Central memory CD8-positive, alpha-beta T cell (primary cell): ENCODE measurements around the gene ACSS1.
A peak's percentile ranks its signal among the peaks of the same experiment; 100 is the strongest.

ENCODE experiments used
- ATAC-seq: fragments of 150-1000 bp; cut with Tn5 transposase; replicated peaks from 2 replicates; pipeline ENCODE4 v1.10.0; 2022; ENCODE audit warnings: mild to moderate bottlenecking, moderate FRiP score, moderate number of reproducible peaks; ENCODE audit not compliant: poor library complexity, severe bottlenecking; ENCODE audit errors: extremely low read depth
- DNase-seq, 2 donors: peaks; one replicate each; pipeline ENCODE4 v3.0.0; 2021; ENCODE audit warnings: low spot score in 2 of 2
- H3K27ac Mint-ChIP-seq: one replicate; pipeline ENCODE4 v1.8.0; 2022; ENCODE audit warnings: low read depth, mild to moderate bottlenecking, moderate library complexity, mixed read lengths
- H3K27me3 Mint-ChIP-seq: one replicate; pipeline ENCODE4 v1.8.0; 2022; ENCODE audit warnings: mixed read lengths
- H3K36me3 Mint-ChIP-seq: one replicate; pipeline ENCODE4 v1.8.0; 2022; ENCODE audit warnings: mild to moderate bottlenecking, moderate library complexity, mixed read lengths; ENCODE audit not compliant: insufficient read depth
- H3K4me1 Mint-ChIP-seq: one replicate; pipeline ENCODE4 v1.8.0; 2022; ENCODE audit warnings: mixed read lengths
- H3K4me3 Mint-ChIP-seq: one replicate; pipeline ENCODE4 v1.8.0; 2022; ENCODE audit warnings: mild to moderate bottlenecking, moderate library complexity, mixed read lengths
- H3K9me3 Mint-ChIP-seq: one replicate; pipeline ENCODE4 v1.8.0; 2022; ENCODE audit warnings: mixed read lengths

ACSS1 gene

GRCh38 chr20:25044660-25045342 lies 13.1 kb downstream of the ACSS1 start:
- Mint-ChIP-seq H3K9me3 (no peaks in the 10 kb centered on the region), H3K27me3 (no peaks in the 10 kb centered on the region), H3K27ac (no peak overlapping the region), H3K4me1 (peaks cover 37% of the 10 kb centered on the region), H3K4me3 (no peak overlapping the region), H3K36me3 (peaks cover 30% of the 10 kb centered on the region)
- no peak for ATAC-seq
- DNase-seq: no peak

- Mint-ChIP-seq H3K27ac (peak overlapping the region; percentile 96), H3K36me3 (peaks cover 31% of the 10 kb centered on the region), H3K27me3 (no peaks in the 10 kb centered on the region), H3K4me3 (no peak overlapping the region), H3K4me1 (peaks cover 32% of the 10 kb centered on the region), H3K9me3 (no peaks in the 10 kb centered on the region)
- ATAC-seq: no peak
- DNase-seq: no peak
Measured at GRCh38 chr20:25044261-25044560, 13.7 kb downstream of the ACSS1 start.

GRCh38 chr20:25043499-25044260 lies 14.3 kb downstream of the ACSS1 start:
- H3K27me3 Mint-ChIP-seq: no peaks in the 10 kb centered on the region
- no peaks in the 10 kb centered on the region for H3K9me3 Mint-ChIP-seq
- DNase-seq: no peak
- H3K27ac Mint-ChIP-seq: peak overlapping the region; percentile 96
- H3K4me1 Mint-ChIP-seq: peaks cover 31% of the 10 kb centered on the region
- H3K36me3 Mint-ChIP-seq: peaks cover 29% of the 10 kb centered on the region
- H3K4me3 Mint-ChIP-seq: peak overlapping the region; percentile 62
- no peak for ATAC-seq

GRCh38 chr20:25042531-25043498 lies 15.1 kb downstream of the ACSS1 start:
- no peaks in the 10 kb centered on the region for H3K9me3 Mint-ChIP-seq
- DNase-seq (peak in 1 of 2 donors; percentile 46), ATAC-seq (peak; percentile 88)
- H3K27ac Mint-ChIP-seq: peak overlapping the region; percentile 96
- peaks cover 36% of the 10 kb centered on the region for H3K4me1 Mint-ChIP-seq
- H3K36me3 Mint-ChIP-seq: peaks cover 22% of the 10 kb centered on the region
- no peaks in the 10 kb centered on the region for H3K27me3 Mint-ChIP-seq
- H3K4me3 Mint-ChIP-seq: peak overlapping the region; percentile 62

- peak overlapping the region; percentile 62 for H3K4me3 Mint-ChIP-seq
- peaks cover 16% of the 10 kb centered on the region for H3K36me3 Mint-ChIP-seq
- H3K27ac Mint-ChIP-seq: peak overlapping the region; percentile 96
- H3K4me1 Mint-ChIP-seq: peaks cover 42% of the 10 kb centered on the region
- DNase-seq: no peak
- H3K27me3 Mint-ChIP-seq: no peaks in the 10 kb centered on the region
- no peak for ATAC-seq
- no peaks in the 10 kb centered on the region for H3K9me3 Mint-ChIP-seq
Measured at GRCh38 chr20:25041813-25042530, 16.0 kb downstream of the ACSS1 start.

- ATAC-seq: no peak
- Mint-ChIP-seq H3K4me3 (no peak overlapping the region), H3K4me1 (peaks cover 58% of the 10 kb centered on the region), H3K27ac (no peak overlapping the region), H3K9me3 (no peaks in the 10 kb centered on the region), H3K27me3 (no peaks in the 10 kb centered on the region), H3K36me3 (peaks cover 14% of the 10 kb centered on the region)
- DNase-seq: no peak
Measured at GRCh38 chr20:25040438-25040831, 17.5 kb downstream of the ACSS1 start.

GRCh38 chr20:25039697-25040437 lies 18.1 kb downstream of the ACSS1 start:
- peaks cover 62% of the 10 kb centered on the region for H3K4me1 Mint-ChIP-seq
- no peak for ATAC-seq
- DNase-seq: no peak
- peak overlapping the region; percentile 32 for H3K27ac Mint-ChIP-seq
- no peak overlapping the region for H3K4me3 Mint-ChIP-seq
- no peaks in the 10 kb centered on the region for H3K9me3 Mint-ChIP-seq
- H3K27me3 Mint-ChIP-seq: no peaks in the 10 kb centered on the region
- peaks cover 14% of the 10 kb centered on the region for H3K36me3 Mint-ChIP-seq

- Mint-ChIP-seq H3K27ac (peak overlapping the region; percentile 32), H3K4me1 (peaks cover 64% of the 10 kb centered on the region), H3K27me3 (no peaks in the 10 kb centered on the region), H3K9me3 (no peaks in the 10 kb centered on the region), H3K36me3 (peaks cover 10% of the 10 kb centered on the region), H3K4me3 (no peak overlapping the region)
- DNase-seq: no peak
- ATAC-seq: no peak
Measured at GRCh38 chr20:25038591-25039015, 19.3 kb downstream of the ACSS1 start.

GRCh38 chr20:25038103-25038410 lies 19.9 kb downstream of the ACSS1 start:
- Mint-ChIP-seq H3K27ac (peak overlapping the region; percentile 95), H3K4me3 (no peak overlapping the region), H3K4me1 (peaks cover 64% of the 10 kb centered on the region), H3K9me3 (no peaks in the 10 kb centered on the region), H3K36me3 (peaks cover 10% of the 10 kb centered on the region), H3K27me3 (no peaks in the 10 kb centered on the region)
- no peak for DNase-seq
- no peak for ATAC-seq

- peaks cover 9% of the 10 kb centered on the region for H3K36me3 Mint-ChIP-seq
- H3K4me1 Mint-ChIP-seq: peaks cover 58% of the 10 kb centered on the region
- ATAC-seq (no peak), DNase-seq (no peak)
- H3K27ac Mint-ChIP-seq: peak overlapping the region; percentile 95
- no peaks in the 10 kb centered on the region for H3K9me3 Mint-ChIP-seq
- H3K4me3 Mint-ChIP-seq: no peak overlapping the region
- H3K27me3 Mint-ChIP-seq: no peaks in the 10 kb centered on the region
Measured at GRCh38 chr20:25037288-25038102, 20.4 kb downstream of the ACSS1 start.

- peak overlapping the region; percentile 43 for H3K4me3 Mint-ChIP-seq
- H3K36me3 Mint-ChIP-seq: peaks cover 7% of the 10 kb centered on the region
- H3K9me3 Mint-ChIP-seq: no peaks in the 10 kb centered on the region
- ATAC-seq (no peak), DNase-seq (no peak)
- H3K27ac Mint-ChIP-seq: peak overlapping the region; percentile 95
- H3K27me3 Mint-ChIP-seq: no peaks in the 10 kb centered on the region
- H3K4me1 Mint-ChIP-seq: peaks cover 53% of the 10 kb centered on the region
Measured at GRCh38 chr20:25036331-25036936, 21.5 kb downstream of the ACSS1 start.
